Prostate gland (tissue), 2 donors: ENCODE results near the gene FKRP.

ENCODE experiments used
- POLR2A ChIP-seq: fragments of 450-650 bp; IDR thresholded peaks from one replicate; pipeline ENCODE4 v1.6.1; 2016; ENCODE audit warnings: antibody characterized with exemption, mild to moderate bottlenecking
- POLR2AphosphoS5 ChIP-seq: sonication (generic); formaldehyde crosslinking; IDR thresholded peaks from one replicate; pipeline ENCODE4 v1.6.1; 2017; ENCODE audit warnings: antibody characterized with exemption
- TF ChIP-seq, protein P1 (sequence below), 4 experiments: fragments of 200-600 bp in 2 of 4; fragments of 450-650 bp in 2 of 4; sonication (generic) in 2 of 4; IDR thresholded peaks; 1 replicate in 3 of 4; 2 replicates in 1 of 4; pipeline ENCODE4 v1.5.1; 2016 to 2019; ENCODE audit warnings: antibody characterized with exemption in 4 of 4, mild to moderate bottlenecking in 2 of 4, moderate library complexity in 2 of 4

DNA sequence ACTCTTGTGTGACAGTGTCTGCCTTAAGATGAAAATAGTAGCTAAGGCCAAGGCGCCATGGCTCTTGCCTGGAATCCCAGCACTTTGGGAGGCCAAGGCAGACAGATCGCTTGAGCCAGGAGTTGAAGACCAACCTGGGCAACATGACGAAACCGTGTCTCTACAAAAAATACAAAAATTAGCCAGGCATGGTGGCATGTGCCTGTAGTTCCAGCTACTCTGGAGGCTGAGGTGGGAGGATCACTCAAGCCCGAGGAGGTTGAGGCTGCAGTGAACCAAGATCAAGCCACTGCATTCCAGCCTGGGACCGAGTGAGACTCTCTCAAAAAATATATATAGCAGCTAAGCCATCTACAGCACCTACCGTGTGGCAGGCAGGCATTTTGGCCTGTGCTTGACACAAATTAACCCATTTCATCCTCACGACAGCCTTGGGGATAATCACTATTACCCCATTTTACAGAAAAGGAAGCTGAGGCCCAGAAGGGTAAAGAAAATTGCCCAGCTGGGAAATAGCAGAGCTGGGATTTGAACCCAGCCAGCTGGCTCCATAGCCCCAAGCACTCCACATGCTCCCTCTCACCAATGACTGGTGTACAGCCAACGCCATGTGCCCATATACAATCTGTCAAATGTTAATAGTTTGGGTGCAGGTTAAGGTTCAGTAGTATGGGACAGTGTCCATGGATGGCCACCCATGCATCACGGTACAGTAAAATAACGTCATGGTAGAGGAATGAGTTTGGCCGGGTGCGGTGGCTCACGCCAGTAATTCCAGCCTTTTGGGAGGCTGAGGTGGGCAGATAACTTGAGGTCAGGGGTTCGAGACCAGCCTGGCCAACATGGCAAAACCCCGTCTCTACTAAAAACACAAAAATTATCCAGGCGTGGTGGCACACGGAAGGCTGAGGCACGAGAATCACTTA lies 39.5 kb downstream of the FKRP start:
- TF ChIP-seq POLR2A: no peak
- TF ChIP-seq, protein P1, sequence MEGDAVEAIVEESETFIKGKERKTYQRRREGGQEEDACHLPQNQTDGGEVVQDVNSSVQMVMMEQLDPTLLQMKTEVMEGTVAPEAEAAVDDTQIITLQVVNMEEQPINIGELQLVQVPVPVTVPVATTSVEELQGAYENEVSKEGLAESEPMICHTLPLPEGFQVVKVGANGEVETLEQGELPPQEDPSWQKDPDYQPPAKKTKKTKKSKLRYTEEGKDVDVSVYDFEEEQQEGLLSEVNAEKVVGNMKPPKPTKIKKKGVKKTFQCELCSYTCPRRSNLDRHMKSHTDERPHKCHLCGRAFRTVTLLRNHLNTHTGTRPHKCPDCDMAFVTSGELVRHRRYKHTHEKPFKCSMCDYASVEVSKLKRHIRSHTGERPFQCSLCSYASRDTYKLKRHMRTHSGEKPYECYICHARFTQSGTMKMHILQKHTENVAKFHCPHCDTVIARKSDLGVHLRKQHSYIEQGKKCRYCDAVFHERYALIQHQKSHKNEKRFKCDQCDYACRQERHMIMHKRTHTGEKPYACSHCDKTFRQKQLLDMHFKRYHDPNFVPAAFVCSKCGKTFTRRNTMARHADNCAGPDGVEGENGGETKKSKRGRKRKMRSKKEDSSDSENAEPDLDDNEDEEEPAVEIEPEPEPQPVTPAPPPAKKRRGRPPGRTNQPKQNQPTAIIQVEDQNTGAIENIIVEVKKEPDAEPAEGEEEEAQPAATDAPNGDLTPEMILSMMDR (IDR thresholded peaks at IDR 0.05): no peak
- no peak for TF ChIP-seq POLR2AphosphoS5
